Activated T-cell treated with anti-CD3 and anti-CD28 coated beads, Interleukin-2, amount 50 U/mL, for 1 hour (primary cell): ENCODE results near the gene IGFL1.
"Not testable (repeated sequence)": the region's sequence is repeated elsewhere in the genome, so short reads cannot be mapped to it uniquely, and the experiment has no call there.

Source experiments
- DNase-seq: peaks from one replicate; pipeline ENCODE4 v3.0.0-alpha.2; 2020

IGFL1 gene

DNA sequence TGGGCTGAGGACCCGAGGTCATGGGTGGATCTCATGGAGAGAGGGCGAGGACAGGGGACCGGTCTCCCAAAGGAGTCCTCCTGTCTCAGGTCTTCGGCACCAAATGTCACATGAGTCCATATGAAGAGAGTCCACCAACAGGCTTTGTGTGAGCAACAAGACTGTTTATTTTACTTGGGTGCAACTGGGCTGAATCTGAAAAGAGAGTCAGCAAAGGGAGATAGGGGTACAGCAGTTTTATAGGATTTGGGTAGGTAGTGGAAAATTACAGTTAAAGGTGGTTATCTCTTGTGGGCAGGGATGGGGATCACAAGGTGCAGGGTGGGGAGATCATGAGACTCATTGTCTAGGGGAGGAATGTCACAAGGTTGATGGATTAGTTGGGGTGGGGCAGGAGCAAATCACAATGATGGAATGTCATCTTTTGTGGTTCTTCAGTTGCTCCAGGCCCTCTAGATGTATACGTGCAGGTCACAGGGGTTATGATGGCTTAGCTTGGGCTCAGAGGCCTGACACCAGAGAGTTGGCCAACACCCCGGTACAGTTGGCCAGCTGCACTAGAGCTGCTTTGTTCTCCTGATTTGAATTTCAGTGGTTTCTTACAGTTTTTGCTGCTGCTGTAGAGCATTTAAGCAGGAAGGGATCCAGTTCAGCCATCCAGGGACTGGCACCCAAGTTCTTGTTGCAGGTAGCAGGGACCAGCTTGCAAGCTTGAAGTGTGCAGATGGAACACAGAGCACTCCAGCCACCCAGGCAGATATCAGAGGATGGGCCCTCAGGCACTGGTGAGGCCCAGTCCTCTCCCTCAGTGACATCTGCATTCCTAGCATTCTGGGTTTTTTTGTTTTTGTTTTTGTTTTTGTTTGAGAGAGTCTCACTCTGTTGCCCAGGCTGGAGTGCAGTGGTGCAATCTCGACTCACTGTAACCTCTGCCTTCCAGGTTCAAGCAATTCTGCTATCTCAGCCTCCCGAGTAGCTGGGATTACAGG, 26.4 kb upstream of the IGFL1 start:
- no peak for DNase-seq

DNA sequence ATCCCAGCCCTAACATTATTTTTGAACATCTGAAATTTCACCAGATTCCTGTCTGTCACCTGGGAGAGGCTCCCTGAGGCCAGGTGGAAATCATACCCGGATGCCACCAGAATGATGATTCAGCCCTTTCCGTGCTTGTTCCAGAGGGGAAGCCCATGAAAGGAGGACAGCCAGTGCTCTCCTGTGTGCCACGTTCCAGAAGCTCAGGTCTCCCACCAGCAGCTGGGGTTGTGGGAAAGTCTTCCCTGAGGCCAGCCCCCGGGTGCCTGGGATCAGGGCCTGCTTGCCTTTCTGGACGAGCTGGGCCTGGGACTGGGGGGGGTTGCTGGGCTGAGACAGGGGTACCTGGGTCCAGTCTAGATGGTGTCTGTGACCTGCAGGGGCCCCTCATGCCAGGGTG, 25.5 kb upstream of the IGFL1 start:
- no peak for DNase-seq

DNA sequence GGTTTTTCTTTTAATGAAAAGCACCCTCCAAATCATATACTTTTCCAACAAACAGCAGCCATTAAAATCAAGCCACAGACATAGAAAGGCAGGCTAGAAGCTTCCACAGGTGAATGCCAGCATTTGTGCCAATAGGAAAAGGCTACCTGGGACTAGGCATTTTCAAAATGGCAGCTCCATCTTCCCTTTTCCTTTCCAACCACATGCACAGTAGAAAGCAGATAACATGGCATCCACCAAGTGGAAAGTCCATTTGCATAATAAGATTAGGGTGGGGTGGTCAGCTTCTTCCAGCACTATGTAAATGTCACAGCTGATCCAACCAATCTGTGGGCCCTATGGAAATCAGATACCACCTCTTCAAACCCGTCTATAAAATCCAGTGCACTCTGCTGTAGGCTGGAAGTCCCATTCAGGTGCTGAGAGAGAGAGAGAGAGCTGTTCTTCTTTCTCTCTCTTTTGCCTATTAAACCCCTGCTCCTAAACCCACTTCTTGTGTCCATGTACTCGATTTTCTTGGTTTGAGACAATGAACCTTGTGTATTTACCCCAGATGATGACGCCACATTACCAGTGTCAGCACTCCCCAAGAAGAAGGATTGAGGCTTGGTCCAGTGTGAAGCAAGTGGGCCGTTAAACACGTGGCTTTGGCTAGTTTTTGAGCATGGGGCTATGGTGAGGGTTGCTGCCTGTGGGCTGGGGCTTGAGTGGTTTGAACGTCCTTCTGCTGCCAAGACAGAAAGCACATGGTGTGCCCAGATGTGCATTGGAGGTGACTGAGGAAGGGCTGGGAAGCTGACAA, 24.2 kb upstream of the IGFL1 start:
- no peak for DNase-seq

DNA sequence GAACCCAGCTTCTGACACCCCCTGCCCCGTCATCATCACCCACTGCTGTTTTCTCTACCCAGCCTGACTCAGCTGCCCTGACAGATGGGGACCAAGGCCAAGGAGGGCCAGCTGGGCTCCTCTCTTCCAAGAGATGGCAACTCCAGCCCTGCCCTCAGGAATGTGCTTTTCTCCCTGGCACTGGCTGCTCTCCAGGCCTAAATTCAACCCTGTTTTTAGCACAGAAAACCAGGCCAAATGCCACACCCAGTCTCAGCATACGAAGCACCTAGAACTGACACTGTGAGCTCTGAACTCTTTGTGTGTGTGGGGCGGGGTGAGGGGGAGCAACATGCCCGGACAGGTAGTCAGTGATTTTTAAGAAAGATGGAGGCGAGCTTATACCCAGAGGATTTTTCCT, 23.4 kb upstream of the IGFL1 start:
- DNase-seq: no peak

DNA sequence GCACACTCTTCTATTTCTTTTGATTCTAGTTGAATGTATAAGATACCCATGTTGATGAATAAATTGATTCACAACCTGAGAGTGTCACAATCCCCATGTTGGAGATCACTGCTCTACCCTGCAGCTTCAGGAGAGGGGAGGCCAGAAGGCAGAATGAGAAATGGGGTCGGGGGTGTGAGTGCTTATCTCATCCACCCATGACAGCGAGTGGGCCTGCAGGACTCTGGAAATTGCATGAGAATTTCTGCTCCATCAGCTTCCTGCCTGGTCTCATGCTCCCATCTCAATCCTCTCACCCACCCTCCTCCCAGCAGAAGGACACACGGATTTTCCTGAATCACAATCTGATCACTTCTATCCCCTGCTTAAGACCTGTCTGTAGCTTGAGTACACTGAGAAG, 22.9 kb upstream of the IGFL1 start:
- DNase-seq: no peak

DNA sequence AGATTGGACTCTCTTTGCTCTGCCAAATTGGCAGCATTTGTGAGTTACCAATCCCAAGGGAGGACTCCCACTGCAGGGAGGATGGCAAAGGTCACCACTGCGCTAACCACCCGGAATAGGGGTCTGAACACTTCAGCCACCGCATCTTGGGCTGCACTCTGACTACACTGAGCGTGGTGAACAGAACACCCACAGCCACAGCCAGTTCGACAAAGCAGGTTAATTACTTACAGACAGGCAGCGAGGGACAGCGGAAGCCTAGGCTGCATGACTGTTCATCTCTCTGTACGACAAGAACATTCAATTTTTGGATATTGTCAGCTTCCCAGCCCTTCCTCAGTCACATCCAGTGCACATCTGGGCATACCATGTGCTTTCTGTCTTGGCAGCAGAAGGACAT, 21.7 kb upstream of the IGFL1 start:
- not testable (repeated sequence) for DNase-seq

DNA sequence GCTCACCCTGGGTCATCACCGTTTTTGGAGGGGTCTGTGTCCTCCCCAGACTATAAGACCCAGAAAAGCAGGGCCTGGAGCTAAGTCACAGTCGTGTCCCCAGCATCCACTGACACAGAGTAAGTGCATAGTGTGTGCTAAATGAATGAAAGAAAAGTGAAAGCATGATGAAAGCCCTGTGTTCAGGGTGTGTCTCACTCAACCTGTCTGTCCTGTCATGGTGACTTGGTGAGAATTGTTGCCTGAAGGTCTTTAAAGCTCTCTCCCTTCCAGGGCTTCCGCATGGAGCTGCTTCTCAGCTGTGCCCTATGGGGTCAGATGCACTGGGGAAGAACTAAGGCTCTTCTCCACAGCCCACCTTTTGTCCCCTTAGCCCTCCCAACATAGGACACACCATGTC, 20.5 kb upstream of the IGFL1 start:
- DNase-seq: no peak

DNA sequence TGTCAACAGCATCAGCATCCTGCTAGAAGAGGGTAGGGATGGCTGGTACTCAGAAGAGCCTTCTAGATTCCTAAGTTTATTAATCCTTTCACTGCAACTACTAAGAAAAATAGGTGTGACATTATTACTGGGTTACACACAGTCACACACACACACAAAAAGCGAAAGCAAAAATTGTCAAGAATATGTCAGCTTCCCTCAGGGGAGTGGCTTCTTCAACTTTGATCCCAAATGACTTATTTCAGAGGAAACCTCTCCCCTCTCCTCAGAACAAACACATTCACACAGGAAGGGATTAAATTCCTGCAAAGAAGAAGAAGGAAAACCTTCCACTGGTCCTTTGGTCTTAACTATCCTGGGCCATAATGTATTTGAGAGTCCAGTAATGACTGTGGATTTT, 20.1 kb upstream of the IGFL1 start:
- DNase-seq: no peak

DNA sequence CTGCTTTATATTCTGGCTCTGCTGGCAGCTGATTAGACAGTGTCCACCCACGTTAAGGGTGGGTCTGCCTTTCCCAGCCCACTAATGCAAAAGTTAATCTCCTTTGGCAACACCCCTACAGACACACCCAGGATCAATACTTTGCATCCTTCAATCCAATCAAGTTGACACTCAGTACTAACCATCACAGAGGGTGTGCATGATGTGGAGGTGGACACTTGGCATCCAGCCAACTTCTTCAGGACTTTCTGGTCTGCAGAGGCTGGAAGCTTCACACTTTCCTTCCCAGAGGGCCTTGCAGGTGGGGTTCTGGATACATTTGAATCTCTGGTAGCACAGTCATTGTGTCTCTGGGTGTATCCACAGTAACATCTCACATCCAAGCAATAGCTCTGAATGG, 18.9 kb upstream of the IGFL1 start:
- no peak for DNase-seq

DNA sequence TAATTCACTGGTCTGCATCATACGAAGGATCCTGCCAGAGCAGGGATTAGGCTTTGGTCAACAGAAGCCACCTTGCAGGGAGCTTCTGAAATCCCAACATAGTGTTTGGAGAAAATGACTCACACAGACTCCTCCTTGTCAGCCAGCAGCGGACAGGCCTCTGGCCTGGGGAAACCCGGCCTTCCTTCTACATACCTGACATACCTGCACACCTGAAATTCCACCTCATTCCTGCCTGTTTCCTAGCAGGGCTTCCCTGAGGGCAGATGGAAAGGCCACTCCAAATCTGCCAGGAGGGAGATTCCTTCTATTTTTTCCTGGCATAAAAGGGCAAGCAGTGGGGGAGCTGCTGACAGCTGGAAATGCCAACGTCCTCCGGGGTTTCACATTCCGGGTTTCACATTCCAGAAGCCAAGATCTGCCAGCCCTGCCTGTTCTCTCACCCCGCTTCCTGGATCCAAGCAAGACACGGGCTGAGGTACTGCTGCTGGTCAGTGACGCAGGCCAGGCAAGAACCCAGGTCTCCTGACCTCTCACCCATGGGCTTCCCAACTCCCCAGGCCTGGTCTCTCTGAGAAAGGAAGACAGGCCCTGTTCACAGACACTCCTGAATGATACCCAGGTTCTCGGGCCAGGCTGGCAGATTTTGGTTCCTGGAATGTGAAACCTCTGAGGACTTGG, 18.2 kb upstream of the IGFL1 start:
- no peak for DNase-seq

DNA sequence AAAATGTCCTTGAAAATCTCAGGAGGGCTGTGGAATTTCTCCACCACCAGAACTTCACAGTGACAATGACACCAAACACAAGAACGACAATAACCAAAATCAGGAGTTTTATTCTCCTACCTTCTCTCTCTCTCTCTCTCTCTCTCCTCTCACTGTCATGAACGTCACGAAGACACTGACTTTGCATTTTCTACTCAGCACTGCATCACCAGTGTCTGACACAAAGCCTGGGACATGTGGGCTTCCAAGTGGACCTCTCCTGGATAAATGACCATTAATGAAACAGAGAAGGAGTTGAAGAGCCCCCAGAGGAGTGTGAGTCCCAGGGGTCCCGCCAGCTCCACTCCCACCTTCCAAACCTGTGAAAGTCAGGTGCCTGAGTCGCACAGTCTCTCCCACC, 16.9 kb upstream of the IGFL1 start:
- not testable (repeated sequence) for DNase-seq

DNA sequence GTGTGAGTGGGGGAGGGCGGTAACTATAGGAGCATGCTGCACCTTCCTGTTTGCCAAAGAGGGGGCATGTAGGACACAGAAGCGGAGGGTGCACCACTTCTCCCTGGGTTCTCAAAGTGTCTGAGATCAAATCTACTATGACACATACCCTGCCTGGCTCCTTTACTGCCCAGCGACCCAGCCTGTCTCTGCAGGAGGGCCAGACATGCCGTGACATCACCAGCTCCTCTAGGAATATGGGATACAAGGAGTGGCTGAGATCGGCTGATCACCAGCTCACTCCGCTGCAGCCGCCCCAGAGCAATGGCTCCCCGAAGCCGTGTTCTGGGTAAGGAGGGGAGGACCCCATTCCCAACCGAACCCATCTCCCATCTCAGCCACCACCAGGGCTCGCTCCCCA, 16.4 kb upstream of the IGFL1 start:
- no peak for DNase-seq

DNA sequence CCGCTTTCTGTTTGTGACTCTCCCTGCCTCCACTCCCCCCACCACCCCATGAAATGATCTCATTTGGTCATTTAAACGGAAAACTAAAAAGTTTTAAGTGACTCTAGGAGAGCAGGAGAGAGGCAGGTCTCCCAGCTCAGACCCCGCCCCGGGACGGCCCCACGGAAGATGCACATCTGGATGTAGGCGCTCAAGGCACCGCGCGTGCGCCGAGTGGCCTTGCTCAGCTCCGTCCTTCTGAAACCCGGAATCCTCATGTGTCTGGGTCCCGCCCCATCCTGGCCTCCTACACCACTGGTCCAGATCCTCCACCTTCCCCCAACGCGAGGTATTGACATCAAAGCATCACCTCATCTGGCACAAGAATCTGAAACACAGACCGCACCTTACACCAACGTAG, 15.7 kb upstream of the IGFL1 start:
- no peak for DNase-seq

DNA sequence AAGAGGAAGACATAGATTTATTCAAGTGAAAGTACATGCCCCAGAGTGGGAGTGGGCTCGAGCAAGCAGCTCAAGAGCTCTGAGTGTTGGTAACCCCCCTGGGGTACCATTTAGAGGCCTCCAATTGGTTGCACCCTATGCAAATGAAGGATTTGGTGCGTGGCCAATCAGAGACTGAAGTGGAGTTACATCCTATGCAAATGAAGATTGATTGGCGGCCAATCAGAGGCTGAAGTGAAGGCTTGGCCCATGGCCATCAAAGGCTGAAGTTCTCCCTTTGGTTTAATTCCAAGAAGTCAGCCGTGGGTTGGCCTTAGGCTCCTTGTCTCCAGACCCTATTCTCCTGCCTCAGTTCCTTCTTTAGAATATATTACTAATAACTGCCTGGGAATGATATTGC, 12.9 kb upstream of the IGFL1 start:
- no peak for DNase-seq

DNA sequence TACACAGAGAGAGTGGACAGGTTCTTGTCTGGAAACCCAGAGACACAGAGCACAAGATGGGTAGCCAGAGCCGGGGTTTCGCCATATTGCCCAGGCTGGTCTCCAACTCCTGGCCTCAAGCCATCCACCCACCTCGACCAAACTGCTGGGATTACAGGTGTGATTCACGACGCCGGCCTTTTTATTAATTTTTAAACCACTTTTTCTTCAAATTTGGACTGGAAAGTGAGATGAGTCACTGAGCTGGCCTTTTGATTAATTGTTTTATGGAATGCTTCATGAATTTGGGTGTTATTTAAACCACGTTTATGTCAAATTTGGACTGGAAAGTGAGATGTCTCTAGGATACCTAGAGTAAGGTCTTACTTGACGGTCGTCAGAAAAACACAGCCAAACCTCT, 12.1 kb upstream of the IGFL1 start:
- no peak for DNase-seq

DNA sequence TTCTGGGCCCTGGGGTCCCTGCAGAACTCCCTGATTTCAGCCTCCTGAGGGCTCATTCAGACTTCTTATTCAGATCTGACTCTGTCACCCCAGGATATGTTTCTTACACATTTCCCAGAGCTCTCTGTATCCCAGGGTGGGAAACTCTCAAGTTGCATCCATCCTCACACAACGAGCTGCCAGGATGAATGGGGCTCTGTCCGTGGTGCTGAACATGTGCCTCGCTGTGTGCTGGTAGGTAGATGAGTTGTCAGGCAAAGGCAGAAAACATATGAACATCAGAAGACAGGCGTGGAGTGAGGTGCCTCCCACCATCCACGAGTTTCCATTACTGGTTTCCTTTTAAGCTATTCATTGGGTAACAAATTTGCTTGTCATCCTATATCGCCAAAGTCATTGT, 11.4 kb upstream of the IGFL1 start:
- DNase-seq: no peak

DNA sequence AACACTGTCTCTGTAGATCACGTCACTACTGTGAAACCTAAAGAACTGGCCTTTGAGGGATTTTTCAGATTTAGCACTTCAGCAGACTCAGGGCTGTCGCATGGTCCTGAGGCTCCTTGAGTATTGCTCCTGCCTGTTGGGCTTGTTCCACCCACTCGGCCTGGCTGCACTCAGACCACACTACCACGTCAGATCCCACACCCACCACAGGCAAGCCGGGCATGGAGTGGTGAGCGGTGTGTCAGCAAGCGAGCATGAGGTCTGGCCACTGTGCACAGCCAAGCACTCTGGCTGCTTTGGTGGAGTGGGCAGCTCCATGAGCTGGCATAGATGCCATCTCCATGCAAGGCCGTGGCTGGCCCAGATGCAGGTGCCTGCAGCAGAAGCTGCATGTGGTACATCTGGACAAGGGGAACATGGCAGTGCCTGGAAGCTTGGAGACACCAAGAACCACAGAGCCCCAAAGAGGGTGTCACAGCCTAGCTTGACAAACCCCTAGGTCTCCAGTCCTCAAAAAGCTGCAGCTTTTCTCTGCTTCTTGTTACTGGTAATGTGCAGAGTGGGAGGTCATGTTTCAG, 9.4 kb upstream of the IGFL1 start:
- no peak for DNase-seq

DNA sequence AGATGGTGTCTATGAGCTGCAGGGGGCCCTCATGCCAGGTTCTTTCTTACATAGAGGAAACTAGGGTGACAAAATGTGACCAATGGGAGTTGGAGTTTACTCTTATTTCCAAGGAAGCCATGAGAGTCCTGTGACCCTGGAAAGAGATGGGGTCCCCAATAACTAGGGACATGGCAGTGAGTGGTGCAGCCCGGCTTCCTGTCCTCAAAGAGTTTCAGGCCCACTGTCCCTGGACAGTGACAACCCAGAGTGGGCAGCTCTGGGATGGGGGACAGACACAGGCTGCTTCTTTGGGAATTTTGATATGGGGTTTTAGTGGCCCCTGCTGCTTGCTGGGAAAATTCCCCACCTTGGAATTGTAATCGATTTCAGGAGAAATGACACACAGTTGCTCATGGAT, 8.4 kb upstream of the IGFL1 start:
- DNase-seq: no peak

DNA sequence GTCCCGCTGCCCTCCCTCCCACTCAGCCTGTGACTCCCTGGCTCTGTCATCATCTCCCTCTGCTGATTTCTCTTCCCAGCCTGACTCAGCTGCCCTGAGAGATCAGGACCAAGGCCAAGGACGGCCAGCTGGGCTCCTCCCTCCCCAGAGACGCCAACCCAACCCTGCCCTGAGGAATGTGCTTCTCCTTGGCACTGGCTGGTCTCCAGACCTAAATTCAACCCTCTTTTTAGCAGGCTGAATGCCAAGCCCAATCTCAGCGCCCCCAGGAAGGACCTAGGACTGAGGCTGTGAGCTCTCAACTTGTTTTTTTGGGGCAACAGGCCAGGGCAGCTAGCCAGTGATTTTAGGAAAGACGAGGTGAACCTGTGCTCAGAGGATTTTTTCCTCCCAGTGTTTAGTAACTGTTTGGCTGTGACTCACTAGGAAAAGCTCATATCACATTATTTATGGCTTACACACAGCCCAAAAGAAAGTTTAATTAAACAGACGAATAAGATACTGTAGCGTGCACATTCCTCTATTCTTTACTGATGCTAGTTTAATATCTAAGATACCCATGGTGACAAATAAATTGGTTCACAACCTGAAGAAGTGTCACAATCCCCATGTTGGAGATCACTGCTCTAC, 7.4 kb upstream of the IGFL1 start:
- no peak for DNase-seq

DNA sequence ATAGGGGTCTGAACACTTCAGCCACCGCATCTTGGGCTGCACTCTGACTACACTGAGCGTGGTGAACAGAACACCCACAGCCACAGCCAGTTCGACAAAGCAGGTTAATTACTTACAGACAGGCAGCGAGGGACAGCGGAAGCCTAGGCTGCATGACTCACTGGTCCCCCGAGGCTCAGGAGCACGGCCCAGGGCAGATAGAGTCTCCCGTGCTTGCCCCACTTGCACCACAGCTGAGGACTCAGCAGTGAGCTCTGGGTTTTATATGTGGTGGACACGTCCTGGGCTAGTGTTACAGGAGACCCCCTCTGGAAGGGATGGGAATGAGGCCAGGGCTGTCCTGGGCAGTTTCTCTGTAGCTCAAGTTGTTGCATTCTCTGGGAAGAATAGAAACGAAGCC, 5.8 kb upstream of the IGFL1 start:
- DNase-seq: not testable (repeated sequence)

DNA sequence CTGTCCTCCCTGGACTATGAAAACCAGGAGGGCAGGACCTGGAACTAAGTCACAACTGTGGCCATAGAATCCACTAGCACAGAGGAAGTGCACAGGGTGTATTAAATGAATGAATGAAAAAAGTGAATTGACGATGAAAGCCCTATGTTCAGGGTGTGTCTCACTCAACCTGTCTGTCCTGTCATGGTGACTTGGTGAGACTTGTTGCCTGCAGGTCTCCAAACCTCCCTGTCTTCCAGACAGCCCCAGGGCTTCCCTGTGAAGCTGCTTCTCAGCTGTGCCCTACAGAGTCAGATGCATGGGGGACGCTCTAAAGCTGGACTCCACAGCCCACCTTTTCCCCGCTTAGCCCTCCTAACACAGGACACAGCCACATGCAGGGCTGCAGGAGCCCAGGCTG, 4.8 kb upstream of the IGFL1 start:
- DNase-seq: no peak

DNA sequence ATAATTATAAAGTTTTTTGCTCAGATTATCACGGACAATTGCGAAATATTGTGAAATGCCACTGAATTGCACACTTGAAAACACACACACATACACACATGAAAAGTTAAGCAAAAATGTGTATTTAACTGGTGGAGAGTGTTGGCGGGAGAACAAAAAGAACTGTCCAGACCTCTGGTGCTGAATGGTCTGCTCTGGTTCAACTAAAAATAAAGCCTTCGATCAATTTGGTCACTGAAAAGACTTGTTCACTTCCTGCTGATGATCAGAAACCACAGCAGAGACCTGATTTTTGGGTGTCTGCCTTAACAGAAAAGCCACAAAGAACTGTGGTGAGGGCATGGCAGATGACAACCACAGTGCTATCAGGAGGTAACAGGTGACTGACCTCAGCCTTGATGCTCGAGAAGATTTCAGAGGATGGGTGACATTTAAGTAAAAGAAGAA, 4.0 kb upstream of the IGFL1 start:
- no peak for DNase-seq
